HG03139 (cell line): ENCODE data around the gene STARD10.

Experiments
- ATAC-seq: cut with Tn5 transposase; IDR thresholded peaks from one replicate; pipeline ENCODE4 v1.9.1; 2021; ENCODE audit not compliant: unreplicated experiment

The STARD10 gene

DNA sequence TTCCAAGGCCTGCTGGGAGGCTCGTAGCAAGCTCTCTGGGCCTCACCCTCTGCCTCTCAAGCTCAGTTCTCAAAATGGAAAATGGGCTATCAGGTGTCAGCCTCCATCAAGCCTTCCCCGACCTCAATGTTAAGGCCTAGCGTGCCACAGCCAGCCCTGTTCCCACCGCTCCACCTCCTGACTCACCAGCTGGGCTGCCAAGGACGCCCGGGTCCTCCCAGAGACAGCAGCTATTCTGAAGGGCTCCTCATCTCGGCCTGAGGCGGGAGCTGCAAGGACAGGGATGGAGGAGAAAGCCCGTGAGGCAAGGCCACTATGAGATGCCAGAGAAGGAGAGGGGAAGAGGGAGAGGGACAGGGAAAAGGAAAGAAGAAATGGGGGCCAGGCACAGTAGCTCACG lies 61.5 kb downstream of the STARD10 start:
- no peak for ATAC-seq

DNA sequence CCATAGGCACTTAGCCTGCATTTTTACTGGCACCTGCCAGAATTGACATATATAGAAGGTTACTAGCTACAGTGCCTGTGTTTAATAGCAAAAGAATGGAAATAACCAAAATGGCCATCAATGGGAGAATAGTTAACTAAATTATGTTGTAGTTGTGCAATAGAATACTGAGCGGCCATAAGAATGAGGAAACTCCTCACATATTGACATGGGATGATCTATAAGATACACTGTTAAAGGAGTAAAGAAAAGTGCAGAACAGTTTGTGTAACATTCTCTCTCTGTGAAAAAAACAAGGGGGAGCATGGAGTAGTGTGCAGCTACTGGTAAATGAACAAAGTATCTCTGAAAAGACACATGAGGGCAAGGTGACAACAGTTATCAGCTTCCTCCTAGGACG lies 63.1 kb downstream of the STARD10 start:
- no peak for ATAC-seq

DNA sequence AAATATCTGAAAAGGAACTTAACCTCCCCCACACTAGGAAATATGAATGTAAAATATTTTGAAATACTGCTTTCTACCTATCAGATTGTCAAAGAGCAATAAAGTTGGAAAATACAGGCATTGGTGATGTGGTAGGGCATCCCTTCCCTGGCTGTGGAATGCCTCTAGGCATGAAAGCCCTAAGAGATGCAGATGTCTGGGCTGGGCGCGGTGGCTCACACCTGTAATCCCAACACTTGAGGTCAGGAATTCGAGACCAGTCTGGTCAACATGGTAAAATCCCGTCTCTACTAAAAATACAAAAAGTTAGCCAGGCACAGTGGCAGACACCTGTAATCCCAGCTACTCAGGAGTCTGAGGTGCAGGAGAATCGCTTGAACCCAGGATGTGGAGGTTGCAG lies 63.6 kb downstream of the STARD10 start:
- no peak for ATAC-seq

DNA sequence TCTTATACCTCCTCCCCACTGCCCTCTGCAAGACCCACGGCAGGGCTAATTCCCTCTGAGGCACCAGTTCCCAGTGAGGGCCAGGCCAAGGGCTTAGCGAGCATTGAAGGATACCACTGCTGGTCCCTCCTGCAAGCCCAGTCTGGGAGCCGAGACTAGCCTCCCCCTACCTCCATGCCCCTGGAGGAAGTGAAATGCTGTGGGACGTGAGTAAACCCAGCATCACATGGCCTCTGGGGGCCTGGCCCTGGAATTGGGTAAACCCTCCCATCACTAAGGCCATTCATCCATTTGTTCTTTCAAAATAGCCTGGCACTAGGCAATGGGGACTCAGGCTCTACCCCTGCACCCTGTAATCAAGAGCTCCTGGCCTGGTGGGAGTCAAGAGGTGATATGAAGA lies 66.3 kb downstream of the STARD10 start:
- ATAC-seq: no peak

DNA sequence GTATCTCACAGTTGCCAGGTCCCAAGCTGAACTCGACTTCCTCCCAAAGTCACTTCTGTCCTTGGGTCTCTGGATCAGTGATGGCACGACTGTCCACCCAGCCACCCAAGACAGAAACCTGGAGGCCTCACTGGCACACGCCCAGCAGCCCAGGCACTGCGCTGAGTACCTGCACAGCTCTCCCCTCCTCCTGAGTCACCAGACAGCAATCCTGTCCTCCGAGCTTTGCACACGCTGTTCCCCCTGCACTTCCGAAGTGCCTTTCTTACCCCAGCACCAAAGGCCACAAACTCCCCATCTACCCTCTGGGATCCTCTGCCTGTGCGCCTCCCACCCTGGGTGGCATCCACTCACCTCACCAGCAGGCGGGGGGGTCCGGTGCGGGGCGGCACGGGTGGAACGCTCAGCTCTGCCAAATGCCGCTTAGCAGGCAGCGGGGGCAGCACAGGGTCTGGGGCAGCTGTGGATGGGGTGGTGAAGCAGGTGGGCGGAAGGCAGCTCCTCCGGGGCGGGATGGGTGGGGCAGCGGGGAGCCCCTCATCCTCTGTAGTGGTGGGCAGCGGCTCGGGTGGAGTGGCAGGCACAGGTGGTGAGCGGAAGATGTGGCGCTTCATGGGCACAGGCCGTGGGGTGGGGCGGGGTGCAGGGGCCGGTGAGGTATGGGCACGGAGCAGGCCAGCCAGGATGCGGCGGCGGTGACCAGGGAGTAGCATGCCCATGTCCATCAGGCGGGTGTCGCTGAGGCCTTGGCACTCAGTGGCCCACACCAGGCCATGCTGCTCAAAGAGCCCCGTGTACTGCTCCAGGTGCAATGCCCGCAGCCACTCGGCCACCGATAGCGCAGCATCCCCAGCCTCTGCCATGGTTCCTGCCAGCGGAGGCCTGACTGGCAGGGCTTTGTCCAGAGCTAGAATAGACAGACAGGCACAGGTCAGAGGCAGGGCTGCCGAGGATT lies 67.3 kb downstream of the STARD10 start:
- no peak for ATAC-seq

DNA sequence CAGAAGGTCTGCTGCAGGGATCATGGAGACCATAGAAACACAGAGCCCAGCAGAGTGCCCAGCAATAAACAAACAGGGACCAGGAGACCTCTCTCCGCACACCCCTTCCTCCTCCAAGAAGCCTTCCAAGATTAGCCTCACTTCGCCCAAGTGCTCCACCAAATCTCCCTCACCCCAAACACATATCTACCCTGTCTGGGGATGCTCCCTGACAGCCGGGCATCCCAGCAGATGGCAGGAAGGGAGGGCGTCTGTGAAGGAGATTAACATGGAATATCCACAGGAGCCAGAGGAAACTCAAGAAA lies 68.2 kb downstream of the STARD10 start:
- no peak for ATAC-seq

DNA sequence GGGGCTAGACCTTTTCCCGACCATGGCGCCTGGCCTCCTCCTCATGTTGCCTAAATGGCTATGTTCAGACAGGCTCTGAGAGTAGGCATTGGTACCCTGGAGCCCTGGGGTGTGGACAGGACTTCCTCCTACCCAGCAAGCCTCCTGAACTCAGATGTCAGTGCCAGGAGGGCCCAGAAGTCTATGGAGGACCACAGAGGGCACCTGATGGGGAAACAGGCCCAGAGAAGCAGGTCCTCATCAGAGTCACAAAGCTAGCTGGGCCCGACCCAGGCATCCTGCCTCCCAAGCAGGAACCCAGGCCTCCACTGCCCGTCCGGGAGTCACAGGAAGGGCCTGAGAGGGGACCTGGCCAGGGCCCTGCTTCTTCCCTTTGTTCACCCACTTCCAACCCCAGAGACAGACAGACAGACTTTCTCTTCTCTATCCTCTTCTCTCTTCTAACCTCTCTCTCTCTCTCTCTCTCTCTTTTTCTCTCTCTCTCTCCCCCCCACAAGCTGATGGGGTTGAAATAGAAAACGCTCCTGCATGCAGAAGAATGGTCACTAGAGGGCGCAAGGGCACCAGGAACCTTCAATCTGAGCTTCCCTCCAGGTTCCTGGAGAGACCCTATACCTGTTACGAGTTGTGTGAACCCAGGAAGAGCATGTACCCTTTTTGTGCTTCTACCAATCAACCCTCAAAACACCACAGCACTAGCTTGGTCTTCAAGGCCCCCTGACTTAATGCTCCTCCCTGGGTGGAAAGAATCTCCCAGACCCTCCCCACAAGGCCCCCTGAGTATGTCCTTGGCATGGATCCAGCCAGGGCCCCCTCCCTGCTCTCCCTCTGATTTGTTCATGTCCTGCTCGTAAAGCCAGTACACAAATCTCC lies 68.8 kb downstream of the STARD10 start:
- no peak for ATAC-seq

DNA sequence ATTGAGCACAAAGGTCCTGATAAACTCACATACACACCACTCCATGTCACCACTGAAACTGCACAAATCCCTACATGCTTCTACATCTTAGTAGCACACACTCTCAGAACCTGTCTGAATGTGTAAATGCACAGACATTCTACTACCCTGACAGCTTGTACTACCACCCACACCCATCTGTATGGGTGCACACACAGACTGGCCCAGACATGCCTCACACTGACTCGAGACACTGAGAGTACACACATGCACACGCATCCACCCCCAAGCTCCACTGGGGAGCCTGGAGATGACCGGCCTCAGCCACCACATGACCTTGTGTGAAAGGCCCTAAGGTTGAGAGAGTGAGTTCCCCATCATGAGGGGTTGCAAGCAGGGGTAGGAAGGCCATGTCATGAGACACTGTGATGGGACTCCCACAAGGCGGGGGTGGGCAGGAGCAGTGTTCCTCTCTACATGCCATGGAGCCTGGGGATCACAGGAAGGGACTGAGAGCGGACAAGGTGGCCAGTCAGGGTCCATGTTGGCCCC lies 69.8 kb downstream of the STARD10 start:
- ATAC-seq: no peak

DNA sequence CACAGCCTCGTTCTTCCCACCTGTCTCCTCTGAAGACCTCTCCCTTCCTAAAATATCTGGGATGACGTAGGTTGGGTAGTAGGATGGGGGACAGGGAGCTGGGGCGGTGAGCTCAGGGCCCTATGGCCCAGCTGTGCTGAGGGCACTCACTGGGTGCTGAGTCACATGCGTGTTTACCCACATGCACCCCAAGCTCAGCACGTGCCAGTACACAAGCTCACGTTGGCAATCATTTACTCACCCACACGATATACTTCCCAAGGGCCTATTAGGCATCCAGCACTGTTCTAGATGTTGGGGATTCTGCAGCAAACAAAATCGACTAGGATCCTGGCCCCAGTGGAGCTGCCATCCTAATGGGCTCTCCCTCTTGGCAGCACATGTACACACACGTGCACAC lies 70.3 kb downstream of the STARD10 start:
- ATAC-seq: no peak

DNA sequence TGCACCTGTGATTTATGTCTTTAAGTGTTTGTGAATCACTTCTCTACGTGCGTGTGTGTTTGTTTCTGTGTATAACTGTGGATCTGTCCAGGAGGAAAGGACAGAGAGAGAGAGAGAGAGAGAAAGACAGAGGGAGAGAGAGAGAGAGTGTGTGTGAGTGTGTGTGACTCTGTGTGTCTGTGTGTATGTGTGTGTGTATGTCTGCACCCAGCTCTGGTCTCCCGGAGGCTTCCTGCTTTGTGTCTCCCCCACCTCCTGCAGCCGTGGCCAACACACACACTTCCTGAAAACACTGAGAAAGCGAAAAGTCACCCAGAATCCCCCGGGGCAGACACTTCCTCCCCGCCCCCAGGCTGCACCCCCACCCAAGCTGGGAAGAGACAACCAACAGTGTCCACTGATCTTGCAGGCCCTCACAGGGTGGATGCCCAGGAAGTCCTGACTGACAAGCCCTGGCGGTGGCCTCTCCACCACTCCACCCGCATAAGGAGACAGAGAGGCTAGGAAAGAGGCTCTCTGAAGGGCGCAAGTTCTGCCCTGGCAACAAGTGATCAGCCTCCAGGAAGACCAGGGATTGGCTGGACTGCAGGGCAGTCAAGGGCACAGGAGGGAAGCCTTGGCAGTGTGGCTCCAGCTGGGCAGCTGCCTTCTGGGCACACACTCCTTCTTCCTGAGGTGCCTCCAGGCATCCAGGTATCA lies 71.6 kb downstream of the STARD10 start:
- ATAC-seq: peak; percentile 70

DNA sequence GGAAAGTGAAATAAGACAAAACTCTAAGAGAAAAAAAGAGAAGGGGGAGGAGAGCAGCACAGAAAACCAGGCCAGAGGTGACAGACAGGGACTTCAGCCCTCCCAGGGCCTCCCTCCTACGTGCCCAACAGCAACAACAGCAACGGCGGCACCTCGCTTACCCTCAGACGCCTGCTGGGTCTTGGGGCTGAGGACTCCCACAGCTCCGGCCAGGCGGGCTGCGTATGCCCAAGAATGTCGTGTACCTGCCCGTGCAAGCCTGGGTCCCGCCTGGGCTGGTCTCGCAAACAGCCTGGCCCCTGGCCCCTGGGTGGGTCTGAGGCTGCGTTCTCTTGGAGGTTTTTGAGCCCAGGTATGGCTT lies 72.2 kb downstream of the STARD10 start:
- no peak for ATAC-seq

DNA sequence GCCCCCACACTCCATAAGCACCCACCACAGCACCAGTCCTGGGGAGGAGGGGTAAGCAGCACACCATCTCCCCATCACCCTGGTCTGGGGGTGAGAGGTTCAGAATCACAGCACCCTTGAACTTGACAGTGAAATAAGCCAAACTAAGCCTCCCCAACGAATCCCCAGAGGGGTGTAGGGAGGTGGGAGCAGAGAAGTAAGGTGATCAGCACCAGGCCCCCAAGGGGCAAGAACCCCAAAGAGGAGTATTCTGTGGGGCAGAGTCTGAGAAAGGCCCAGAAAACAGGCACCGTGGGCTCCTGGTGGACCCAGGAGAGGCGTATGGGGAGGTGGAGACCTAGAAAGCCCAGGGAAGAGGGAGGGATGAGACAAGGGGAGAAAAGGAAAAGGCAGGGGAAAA lies 72.6 kb downstream of the STARD10 start:
- no peak for ATAC-seq

DNA sequence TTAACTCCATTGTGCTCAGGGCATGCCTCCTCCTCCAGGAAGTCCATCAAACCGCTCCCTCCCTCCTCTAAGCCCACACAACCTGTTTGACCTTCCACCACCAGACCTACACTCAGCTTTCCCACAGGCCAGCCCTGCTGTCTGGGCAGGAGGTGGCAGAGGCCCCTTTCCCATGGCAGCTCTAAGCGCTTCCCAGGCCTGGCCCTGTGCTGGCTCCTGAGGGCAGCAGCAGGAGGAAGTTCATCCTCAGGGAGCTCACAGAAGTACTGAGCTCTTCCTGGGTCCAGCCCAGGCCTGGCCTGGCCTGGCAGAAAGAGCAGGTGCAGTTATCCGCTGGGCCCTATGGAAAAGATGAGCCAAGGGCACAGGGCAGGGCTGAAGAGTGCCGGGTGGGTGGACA lies 73.1 kb downstream of the STARD10 start:
- no peak for ATAC-seq

DNA sequence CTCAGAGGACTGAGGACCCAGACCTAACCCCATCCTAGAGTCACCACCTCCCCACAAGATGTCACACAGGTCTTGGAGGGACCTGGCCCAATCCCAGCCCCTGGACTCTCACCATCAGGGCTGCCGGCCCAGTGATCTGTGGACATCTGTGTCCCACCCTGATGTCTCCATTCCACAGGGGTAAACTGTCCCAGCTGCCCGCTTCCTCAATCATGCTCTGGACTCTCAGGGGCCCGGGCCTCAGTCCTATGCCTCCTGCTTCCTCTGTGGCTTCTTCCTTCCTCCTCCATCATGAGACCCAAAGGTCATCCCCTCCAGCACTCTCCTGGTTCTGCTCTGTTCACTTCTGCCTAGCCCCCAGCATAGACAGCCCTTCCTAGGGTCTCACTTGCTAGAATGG lies 73.8 kb downstream of the STARD10 start:
- ATAC-seq: no peak

DNA sequence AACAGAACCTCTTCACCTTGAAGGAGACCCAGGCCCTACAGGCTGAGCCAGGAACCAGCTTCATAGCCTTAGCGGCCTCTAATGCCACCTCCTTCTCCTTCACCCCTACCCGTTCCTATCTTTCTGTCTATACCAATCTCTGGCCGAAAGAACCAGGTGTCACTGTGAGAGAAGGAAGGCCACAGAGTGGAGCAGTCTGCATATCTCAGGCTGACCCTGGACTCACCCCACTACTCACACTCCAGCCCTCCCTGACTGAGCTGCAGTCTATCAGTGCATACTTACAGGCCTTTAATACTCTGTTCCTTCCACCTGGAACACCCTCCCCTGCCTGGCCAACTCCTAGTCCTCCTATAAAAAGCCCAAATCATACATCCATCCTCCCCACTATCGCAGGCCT lies 74.3 kb downstream of the STARD10 start:
- ATAC-seq: no peak

DNA sequence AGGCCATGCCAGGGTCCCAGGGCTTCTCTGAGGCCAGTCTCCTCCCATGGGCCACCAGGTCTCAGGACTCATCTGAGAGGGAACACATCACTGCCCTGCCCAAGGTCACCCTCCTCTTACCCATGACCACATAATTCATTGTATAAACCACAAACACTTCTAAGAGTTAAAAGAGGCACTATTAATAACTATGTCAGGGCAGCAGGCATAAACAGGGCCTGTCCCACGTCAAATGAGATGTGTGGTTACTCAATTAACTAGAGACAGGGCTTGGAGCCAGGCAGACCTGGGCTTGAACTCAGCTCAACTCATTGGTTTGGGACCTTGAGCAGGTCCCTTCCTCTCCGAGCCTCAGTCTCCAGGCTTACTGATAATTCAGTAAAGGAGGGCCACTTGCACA lies 74.7 kb downstream of the STARD10 start:
- ATAC-seq: no peak

DNA sequence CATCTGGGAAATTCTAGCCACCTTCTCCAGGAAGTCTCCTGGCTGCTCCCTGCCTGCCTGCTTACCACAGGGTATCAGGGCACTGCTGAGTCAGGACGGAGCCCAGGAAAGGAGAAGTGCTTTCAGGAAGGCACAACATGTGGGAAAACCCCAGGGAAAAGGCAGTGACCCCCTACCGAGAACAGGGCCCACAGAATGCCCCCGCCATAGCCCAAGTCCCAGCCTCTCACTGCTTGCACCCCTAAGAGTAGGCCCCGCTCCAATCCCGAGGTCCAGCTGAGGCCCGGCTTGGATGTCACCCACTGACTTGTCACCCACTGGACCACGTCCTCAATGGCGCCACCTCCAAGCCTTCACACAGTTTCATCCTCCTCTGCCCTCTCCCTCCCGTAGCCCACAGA lies 75.7 kb downstream of the STARD10 start:
- ATAC-seq: no peak

DNA sequence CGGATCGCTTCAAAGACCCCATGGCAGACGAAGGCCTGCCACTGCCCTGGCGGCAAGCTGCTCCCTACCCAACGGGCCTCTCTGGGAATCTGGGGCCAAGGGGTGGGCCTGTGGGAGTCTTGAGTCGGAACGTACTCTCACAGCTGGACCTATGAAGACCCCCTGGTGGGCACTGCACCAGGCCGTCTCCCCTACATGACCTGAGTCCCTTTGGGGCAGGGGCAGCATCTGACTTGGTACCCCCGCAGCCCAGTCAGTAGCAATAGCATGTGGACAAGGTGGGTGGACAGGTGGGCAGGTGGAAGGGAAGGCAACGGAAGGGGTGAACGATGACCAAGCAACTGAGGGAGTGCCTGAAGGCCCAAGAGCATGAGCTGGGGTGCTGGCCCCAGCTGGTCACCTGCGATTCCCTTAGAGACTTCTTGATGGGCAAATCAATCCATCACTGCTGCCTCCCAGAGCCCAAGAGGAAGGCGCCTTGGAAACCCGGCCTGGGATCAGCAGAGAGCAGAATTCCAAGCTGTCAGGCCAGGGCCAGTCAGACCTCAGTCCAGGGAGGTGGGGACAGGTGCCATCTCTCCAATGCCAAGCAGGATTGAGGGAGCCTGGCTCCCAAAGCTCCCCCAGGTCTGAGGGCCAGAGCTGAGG lies 76.9 kb downstream of the STARD10 start:
- no peak for ATAC-seq

DNA sequence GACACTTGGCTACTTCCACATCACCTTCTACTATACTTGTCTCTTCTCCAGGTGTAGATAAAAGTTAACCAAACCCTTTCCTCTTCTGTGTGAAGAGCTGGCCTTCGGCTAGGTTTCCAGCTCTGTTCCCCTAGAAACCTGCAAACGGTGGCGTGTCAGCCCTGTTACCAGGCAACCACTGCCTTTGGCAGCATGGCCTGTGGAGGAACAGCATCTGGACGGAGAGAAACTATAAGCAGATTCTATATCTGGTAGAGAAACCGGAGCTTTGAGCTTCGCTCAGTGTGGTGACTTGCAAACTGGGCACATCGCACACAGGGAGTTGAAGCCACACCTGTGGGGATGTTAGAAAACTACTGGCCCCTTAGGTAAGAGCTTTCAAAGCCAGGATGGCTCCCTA lies 77.6 kb downstream of the STARD10 start:
- ATAC-seq: no peak

DNA sequence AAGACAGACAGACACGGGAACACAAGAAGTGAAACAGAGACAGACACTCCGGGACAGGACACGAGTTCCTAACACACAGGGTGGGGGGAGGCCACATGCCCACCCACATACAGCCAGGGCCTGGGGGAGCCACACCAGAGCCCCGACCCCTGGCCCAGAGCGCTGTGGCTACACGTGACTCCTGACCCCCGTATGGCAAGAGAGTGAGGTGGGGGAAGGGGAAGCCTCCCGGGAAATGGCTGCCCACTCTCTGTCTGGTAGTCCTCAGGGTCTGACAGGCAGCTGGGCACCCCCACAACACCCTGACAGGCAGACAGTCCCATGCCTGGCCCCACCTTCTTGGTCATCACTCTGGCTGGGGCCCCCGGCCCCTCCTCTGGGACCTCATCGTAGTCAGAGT lies 81.0 kb downstream of the STARD10 start:
- no peak for ATAC-seq

DNA sequence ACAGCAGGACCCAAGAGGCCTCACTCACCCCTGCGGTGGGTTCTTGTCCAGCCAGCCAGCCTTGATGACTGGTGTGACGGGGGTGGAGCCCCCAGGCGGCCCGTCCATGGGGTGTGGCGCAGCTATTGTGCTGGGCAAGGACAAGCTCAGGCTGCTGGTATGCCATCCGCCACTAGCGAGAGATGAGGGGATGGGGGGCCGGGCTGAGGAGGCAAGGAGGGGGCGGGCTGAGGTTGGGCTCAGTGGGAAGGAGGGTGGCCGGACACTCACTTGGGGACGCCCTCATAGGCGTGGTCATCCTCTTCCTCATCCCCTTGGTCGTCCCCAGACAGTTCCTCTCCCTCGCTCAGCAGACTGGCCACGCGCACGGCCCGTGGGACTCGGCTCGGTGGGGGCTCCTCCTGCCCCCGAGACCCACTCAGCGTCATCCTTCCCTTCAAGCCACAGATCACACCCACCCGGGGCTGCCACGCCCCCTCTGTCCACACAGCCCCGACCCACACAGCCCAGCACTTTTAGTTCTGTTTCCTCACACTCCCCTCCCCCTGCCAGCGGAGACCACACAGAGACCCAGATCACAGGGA lies 81.6 kb downstream of the STARD10 start:
- ATAC-seq: no peak
